WERI-Rb-1 (cell line): Measurements from ENCODE around the gene CIP2A.
"Not testable (repeated sequence)": the region's sequence is repeated elsewhere in the genome, so short reads cannot be mapped to it uniquely, and the experiment has no call there.

ENCODE experiments used
- DNase-seq: peaks from one replicate; pipeline ENCODE4 v3.0.0-alpha.2; 2020
- H3K27ac ChIP-seq: fragments of 250-450 bp; sonication (Bioruptor Pico); 2 replicates; pipeline ENCODE4 v1.5.1; 2020; ENCODE audit warnings: mild to moderate bottlenecking, moderate library complexity
- H3K27me3 ChIP-seq: fragments of 250-450 bp; sonication (Bioruptor Pico); 2 replicates; pipeline ENCODE4 v1.5.1; 2021; ENCODE audit warnings: mild to moderate bottlenecking, low read depth, moderate library complexity; ENCODE audit not compliant: insufficient read depth, severe bottlenecking
- H3K36me3 ChIP-seq: fragments of 250-450 bp; sonication (Bioruptor Pico); 2 replicates; pipeline ENCODE4 v1.5.1; 2020; ENCODE audit warnings: mild to moderate bottlenecking, moderate library complexity
- H3K4me3 ChIP-seq: 2 replicates; pipeline ENCODE4 v1.5.1; 2011; ENCODE audit warnings: low read depth, mild to moderate bottlenecking, control low read depth, low read length
- H3K9me3 ChIP-seq: fragments of 250-450 bp; sonication (Bioruptor Pico); 2 replicates; pipeline ENCODE4 v1.5.1; 2021; ENCODE audit warnings: mild to moderate bottlenecking, moderate library complexity; ENCODE audit not compliant: severe bottlenecking
- CTCF ChIP-seq: IDR thresholded peaks from 2 replicates; pipeline ENCODE4 v1.5.1; 2011; ENCODE audit warnings: low read depth, mild to moderate bottlenecking, control low read depth, inconsistent platforms, low read length

The CIP2A gene

GRCh38 chr3:108589081-108589997 lies at the start of gene CIP2A, which contains the start of gene DZIP3:
Gene CIP2A, minus strand, starts transcription at chr3:108589438. Its CDS starts 63 bp downstream, at chr3:108589375.
Gene DZIP3, plus strand, starts transcription at chr3:108589722. Its CDS starts 15,685 bp downstream, at chr3:108605407.
- no peak for TF ChIP-seq CTCF
- peak; percentile 97 for DNase-seq
- peak within 1 kb of the TSS; percentile 100 for H3K4me3 ChIP-seq
- peak within 1 kb of the TSS; percentile 93 for H3K27ac ChIP-seq
- H3K27me3 ChIP-seq, result no peaks in the 10 kb centered on the region
- H3K36me3 ChIP-seq, result peaks cover 16% of the 10 kb centered on the region
- no peaks in the 10 kb centered on the region for H3K9me3 ChIP-seq

GRCh38 chr3:108629974-108630373 lies 40.7 kb upstream of the CIP2A start:
- no peaks in the 10 kb centered on the region for H3K27me3 ChIP-seq
- H3K36me3 ChIP-seq, result no peaks in the 10 kb centered on the region
- DNase-seq, result no peak

GRCh38 chr3:108623504-108623903 lies 34.3 kb upstream of the CIP2A start:
- TF ChIP-seq CTCF, result no peak
- no peaks in the 10 kb centered on the region for H3K27me3 ChIP-seq
- DNase-seq, result no peak
- H3K4me3 ChIP-seq, result no peak overlapping the region
- no peaks in the 10 kb centered on the region for H3K9me3 ChIP-seq
- H3K36me3 ChIP-seq, result no peaks in the 10 kb centered on the region
- no peak overlapping the region for H3K27ac ChIP-seq

More at GRCh38 chr3:108629974-108630373, 40.7 kb upstream of the CIP2A start:
- Histone ChIP-seq H3K9me3 (no peaks in the 10 kb centered on the region), H3K4me3 (no peak overlapping the region), H3K27ac (no peak overlapping the region)
- TF ChIP-seq CTCF, result no peak

- H3K27me3 ChIP-seq, result no peaks in the 10 kb centered on the region
- H3K27ac ChIP-seq, result no peak overlapping the region
- no peak for TF ChIP-seq CTCF
- H3K9me3 ChIP-seq, result no peaks in the 10 kb centered on the region
- H3K4me3 ChIP-seq, result no peak overlapping the region
- no peak for DNase-seq
- peaks cover 5% of the 10 kb centered on the region; the same call in 1 of the 2 replicates for H3K36me3 ChIP-seq
Observed at GRCh38 chr3:108620250-108620649, 31.0 kb upstream of the CIP2A start.

- not testable (repeated sequence) for H3K36me3 ChIP-seq, H3K4me3 ChIP-seq, H3K27me3 ChIP-seq, H3K27ac ChIP-seq, DNase-seq, H3K9me3 ChIP-seq
Observed at GRCh38 chr3:108616090-108616489, 26.9 kb upstream of the CIP2A start.

- TF ChIP-seq CTCF, result no peak
- H3K36me3 ChIP-seq, result no peaks in the 10 kb centered on the region
- no peak overlapping the region for H3K27ac ChIP-seq
- no peak overlapping the region for H3K4me3 ChIP-seq
- no peaks in the 10 kb centered on the region for H3K9me3 ChIP-seq
- no peaks in the 10 kb centered on the region for H3K27me3 ChIP-seq
- no peak for DNase-seq
Observed at GRCh38 chr3:108610651-108611050, 21.4 kb upstream of the CIP2A start.
